OCI-LY7 (cell line): ENCODE results near the gene EMILIN1.

Experiments
- EZH2phosphoT487 ChIP-seq: fragments of 200-600 bp; sonication (generic); IDR thresholded peaks from 2 replicates; pipeline ENCODE4 v1.6.1; 2018; ENCODE audit warnings: low read depth, borderline replicate concordance, mild to moderate bottlenecking, mixed run types, antibody characterized with exemption, low read length, moderate library complexity, mixed read lengths
- TF ChIP-seq, protein P1 (sequence below): fragments of 200-600 bp; sonication (generic); conservative IDR thresholded peaks from 2 replicates; pipeline ENCODE4 v1.5.1; 2014; ENCODE audit warnings: mild to moderate bottlenecking, antibody characterized with exemption, low read length, moderate library complexity, mixed read lengths

DNA sequence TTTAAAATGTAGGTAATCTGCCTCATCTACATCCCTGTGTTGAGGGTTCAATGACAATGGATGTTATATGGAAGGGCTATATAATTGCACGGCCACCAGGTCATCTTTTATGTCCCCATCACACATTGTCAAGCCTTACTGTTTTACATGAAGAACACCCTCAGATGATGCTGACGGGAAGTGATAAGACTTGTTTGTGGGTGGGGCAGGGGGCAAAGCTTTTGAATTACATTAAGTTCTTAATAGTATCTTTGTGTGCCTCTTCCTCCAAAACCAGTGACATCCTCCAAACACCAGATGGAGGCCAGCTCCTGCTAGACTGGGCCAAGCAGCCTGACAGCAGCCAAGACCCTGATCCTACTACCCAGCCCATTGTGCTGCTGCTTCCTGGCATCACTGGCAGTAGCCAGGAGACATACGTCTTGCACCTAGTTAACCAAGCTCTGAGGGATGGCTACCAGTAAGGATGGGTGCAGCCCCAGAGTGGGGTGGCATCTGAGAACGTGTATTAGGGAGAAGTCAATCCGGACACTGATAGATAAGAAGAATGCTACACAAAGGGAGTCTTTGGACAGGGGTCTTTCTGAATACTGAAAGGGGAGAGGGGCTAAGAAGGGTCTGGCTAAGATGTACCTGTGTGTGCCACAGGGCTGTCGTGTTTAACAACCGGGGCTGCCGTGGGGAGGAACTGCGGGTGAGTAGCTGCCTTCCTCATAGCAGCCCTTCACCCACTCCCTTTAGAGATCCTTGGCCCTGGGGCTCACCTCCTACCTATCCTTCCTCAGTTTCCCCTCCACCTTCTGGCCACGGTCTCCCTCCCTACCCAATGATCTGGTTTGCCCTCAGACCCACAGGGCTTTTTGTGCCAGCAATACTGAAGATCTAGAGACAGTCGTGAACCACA lies 50.5 kb downstream of the EMILIN1 start:
- TF ChIP-seq, protein P1, sequence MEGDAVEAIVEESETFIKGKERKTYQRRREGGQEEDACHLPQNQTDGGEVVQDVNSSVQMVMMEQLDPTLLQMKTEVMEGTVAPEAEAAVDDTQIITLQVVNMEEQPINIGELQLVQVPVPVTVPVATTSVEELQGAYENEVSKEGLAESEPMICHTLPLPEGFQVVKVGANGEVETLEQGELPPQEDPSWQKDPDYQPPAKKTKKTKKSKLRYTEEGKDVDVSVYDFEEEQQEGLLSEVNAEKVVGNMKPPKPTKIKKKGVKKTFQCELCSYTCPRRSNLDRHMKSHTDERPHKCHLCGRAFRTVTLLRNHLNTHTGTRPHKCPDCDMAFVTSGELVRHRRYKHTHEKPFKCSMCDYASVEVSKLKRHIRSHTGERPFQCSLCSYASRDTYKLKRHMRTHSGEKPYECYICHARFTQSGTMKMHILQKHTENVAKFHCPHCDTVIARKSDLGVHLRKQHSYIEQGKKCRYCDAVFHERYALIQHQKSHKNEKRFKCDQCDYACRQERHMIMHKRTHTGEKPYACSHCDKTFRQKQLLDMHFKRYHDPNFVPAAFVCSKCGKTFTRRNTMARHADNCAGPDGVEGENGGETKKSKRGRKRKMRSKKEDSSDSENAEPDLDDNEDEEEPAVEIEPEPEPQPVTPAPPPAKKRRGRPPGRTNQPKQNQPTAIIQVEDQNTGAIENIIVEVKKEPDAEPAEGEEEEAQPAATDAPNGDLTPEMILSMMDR = no peak
- TF ChIP-seq EZH2phosphoT487 = no peak
